Measurements from ENCODE around the gene AMMECR1. TPM values are rescaled to one million over a fixed set of nuclear protein-coding genes. Genes with fewer than 3 reads are reported as not detected.

AMMECR1 gene
- total RNA-seq, 1 donor from 2014 or later, result 17.8 TPM

GRCh38 chrX:110310896-110311295, 7.0 kb downstream of the AMMECR1 start:
- no peak for TF ChIP-seq CTCF (IDR thresholded peaks at IDR 0.05)
- no peak for DNase-seq (ENCODE audit: low spot score)
- Mint-ChIP-seq H3K27ac (ENCODE audit: unreplicated experiment) (no peak overlapping the region), H3K27me3 (ENCODE audit: low read depth) (no peaks in the 10 kb centered on the region), H3K36me3 (ENCODE audit: low read depth) (no peaks in the 10 kb centered on the region), H3K4me1 (ENCODE audit: low read depth) (peaks cover 33% of the 10 kb centered on the region), H3K4me3 (ENCODE audit: unreplicated experiment) (no peak overlapping the region), H3K9me3 (ENCODE audit: low read depth) (no peaks in the 10 kb centered on the region)

- Mint-ChIP-seq H3K27ac (ENCODE audit: unreplicated experiment) (no peak overlapping the region), H3K4me3 (ENCODE audit: unreplicated experiment) (no peak overlapping the region), H3K36me3 (ENCODE audit: low read depth) (no peaks in the 10 kb centered on the region), H3K9me3 (ENCODE audit: low read depth) (no peaks in the 10 kb centered on the region), H3K4me1 (ENCODE audit: low read depth) (peaks cover 26% of the 10 kb centered on the region), H3K27me3 (ENCODE audit: low read depth) (no peaks in the 10 kb centered on the region)
- no peak for DNase-seq (ENCODE audit: low spot score)
- no peak for TF ChIP-seq CTCF (IDR thresholded peaks at IDR 0.05)
These were observed 7.7 kb downstream of the AMMECR1 start for GRCh38 chrX:110310000-110310790.

- Mint-ChIP-seq H3K27me3 (ENCODE audit: low read depth) (no peaks in the 10 kb centered on the region), H3K9me3 (ENCODE audit: low read depth) (no peaks in the 10 kb centered on the region), H3K4me3 (ENCODE audit: unreplicated experiment) (no peak overlapping the region), H3K4me1 (ENCODE audit: low read depth) (peaks cover 21% of the 10 kb centered on the region), H3K36me3 (ENCODE audit: low read depth) (no peaks in the 10 kb centered on the region), H3K27ac (ENCODE audit: unreplicated experiment) (no peak overlapping the region)
- TF ChIP-seq CTCF (IDR thresholded peaks at IDR 0.05), result no peak
- DNase-seq (ENCODE audit: low spot score), result no peak
These were observed 9.7 kb downstream of the AMMECR1 start for GRCh38 chrX:110308220-110308619.

- no peak for TF ChIP-seq CTCF (IDR thresholded peaks at IDR 0.05)
- Mint-ChIP-seq H3K4me1 (ENCODE audit: low read depth) (peaks cover 1% of the 10 kb centered on the region), H3K4me3 (ENCODE audit: unreplicated experiment) (no peak overlapping the region), H3K27me3 (ENCODE audit: low read depth) (no peaks in the 10 kb centered on the region), H3K9me3 (ENCODE audit: low read depth) (peaks cover 5% of the 10 kb centered on the region), H3K27ac (ENCODE audit: unreplicated experiment) (no peak overlapping the region), H3K36me3 (ENCODE audit: low read depth) (no peaks in the 10 kb centered on the region)
- DNase-seq (ENCODE audit: low spot score), result no peak
These were observed 13.0 kb downstream of the AMMECR1 start for GRCh38 chrX:110304884-110305283.

- no peaks in the 10 kb centered on the region for H3K27me3 Mint-ChIP-seq (ENCODE audit: low read depth)
- no peak overlapping the region for H3K4me3 Mint-ChIP-seq (ENCODE audit: unreplicated experiment)
- no peak overlapping the region for H3K27ac Mint-ChIP-seq (ENCODE audit: unreplicated experiment)
- no peaks in the 10 kb centered on the region for H3K4me1 Mint-ChIP-seq (ENCODE audit: low read depth)
- no peak for TF ChIP-seq CTCF (IDR thresholded peaks at IDR 0.05)
- no peaks in the 10 kb centered on the region for H3K36me3 Mint-ChIP-seq (ENCODE audit: low read depth)
- DNase-seq (ENCODE audit: low spot score), result no peak
- peaks cover 5% of the 10 kb centered on the region for H3K9me3 Mint-ChIP-seq (ENCODE audit: low read depth)
These were observed 13.5 kb downstream of the AMMECR1 start for GRCh38 chrX:110304371-110304770.
